M059J (cell line): Measurements from ENCODE around the gene TFCP2L1. TPM values are rescaled to one million over a fixed set of nuclear protein-coding genes. Genes with fewer than 3 reads are reported as not detected.

Experiments
- DNase-seq: peaks from one replicate; pipeline ENCODE4 v3.0.0-alpha.2; 2012; ENCODE audit warnings: low read depth
- total RNA-seq: library from RNA; depleted of rRNA; stranded (reverse); fragments of >200 nt; shearing (Covaris generic); gene quantifications from 2 replicates; pipeline ENCODE4 v1.2.3, GENCODE V29; 2014

Gene TFCP2L1
- total RNA-seq, 1 experiment from 2014 or later: 0.12 TPM

GRCh38 chr2:121197369-121198091, 87.5 kb downstream of the TFCP2L1 start:
- DNase-seq: peak; percentile 81

DNA sequence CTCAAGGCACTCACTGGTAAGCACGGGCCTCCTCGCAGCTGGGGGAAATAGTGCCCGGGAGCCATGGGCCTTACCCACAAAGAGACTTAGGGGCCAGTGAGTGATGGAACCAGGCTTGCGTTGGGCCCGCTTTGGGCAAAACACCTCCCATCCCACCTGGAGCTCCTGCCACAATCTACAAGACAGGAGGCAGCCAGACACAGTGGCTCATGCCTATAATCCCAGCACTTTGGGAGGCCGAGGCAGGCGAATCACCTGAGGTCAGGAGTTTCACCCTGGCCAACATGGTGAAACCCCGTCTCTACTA, 88.2 kb downstream of the TFCP2L1 start:
- DNase-seq: no peak

- DNase-seq: no peak
These were observed 88.7 kb downstream of the TFCP2L1 start for GRCh38 chr2:121196132-121196848.

- DNase-seq: no peak
These were observed 90.0 kb downstream of the TFCP2L1 start for GRCh38 chr2:121195036-121195435.

- DNase-seq: no peak
These were observed 90.4 kb downstream of the TFCP2L1 start for GRCh38 chr2:121194626-121195025.

DNA sequence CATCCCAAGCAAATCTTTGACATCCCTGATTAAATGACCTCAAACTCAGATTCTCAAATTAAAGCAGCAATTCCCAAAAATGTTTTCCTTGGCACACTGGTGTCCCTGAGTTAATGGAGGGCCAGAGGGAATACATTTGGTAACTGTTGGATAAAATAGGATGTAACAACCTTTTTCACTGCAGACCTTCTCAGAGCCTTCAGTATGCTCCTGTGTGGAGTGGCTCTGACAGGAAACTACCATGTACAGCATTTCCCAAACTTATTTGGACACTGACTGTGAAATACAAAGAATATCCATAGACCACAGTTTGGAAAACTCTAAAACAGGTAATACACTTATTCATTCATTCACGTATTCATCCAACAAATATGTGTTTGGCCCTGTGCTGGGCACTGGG, 91.8 kb downstream of the TFCP2L1 start:
- no peak for DNase-seq

GRCh38 chr2:121192576-121192975, 92.4 kb downstream of the TFCP2L1 start:
- no peak for DNase-seq

DNA sequence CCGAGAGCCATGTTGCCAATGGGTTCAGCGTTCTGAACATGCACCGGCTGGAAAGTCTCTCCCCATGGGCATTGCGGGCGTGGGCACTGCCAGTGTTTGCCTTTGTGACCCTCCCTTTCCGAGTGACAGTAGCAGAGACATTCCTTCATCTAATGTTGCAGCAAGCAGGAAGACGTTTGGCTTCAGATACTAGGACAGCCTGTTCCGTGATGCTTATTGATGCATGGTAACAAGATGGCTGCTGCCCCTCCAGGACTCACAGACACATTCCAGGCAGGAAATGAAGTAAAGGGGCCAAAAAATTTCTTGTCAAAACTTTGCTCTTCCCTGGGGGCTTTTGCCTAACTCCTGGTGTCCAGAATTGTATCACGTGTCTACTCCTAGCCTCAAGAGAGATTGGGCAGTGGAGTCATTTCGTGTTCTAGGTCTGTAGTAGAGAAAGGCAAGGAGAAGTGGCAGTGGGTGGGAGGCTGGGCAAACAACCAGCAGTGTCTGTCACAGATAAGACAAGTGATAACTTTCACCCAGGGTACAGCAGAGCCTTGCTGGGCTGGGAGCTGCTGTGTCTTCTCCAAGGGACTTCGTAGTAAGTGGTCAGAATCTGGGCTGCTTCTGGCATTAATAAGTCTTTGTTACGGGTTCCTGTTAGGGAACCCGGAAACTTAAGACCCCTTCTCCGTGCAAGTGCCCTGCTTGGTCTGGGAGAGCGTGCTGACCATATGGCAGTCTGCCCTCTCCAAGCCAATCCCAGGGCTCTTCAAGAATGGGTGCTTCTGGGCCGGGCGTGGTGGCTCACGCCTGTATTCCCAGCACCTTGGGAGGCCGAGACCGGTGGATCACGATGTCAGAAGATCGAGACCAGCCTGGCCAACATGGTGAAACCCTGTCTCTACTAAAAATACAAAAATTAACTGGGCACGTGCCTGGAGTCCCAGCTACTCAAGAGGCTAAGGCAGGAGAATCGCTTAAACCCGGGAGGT, 93.5 kb downstream of the TFCP2L1 start:
- DNase-seq: no peak

GRCh38 chr2:121189661-121190381, 95.2 kb downstream of the TFCP2L1 start:
- no peak for DNase-seq

DNA sequence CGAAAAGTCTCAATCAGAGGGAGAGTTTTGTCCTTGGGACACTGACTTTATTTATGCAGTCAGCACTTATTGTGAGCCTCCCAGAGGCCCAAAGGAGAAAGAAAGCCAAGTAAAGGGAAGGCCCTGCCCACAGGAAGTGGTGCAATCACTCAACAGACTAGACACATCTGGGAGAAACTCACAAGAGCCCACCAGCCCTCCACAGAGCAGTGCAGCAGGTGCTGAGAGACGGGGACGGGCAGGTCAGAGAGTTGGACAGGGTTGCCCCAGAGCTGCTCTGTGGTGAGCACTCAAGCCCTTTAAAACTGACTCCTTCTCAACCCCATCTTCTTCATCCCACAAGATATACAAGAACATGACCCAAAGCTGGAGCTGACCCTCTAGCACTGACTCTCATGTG, 96.0 kb downstream of the TFCP2L1 start:
- no peak for DNase-seq

GRCh38 chr2:121187982-121188411, 97.0 kb downstream of the TFCP2L1 start:
- no peak for DNase-seq

DNA sequence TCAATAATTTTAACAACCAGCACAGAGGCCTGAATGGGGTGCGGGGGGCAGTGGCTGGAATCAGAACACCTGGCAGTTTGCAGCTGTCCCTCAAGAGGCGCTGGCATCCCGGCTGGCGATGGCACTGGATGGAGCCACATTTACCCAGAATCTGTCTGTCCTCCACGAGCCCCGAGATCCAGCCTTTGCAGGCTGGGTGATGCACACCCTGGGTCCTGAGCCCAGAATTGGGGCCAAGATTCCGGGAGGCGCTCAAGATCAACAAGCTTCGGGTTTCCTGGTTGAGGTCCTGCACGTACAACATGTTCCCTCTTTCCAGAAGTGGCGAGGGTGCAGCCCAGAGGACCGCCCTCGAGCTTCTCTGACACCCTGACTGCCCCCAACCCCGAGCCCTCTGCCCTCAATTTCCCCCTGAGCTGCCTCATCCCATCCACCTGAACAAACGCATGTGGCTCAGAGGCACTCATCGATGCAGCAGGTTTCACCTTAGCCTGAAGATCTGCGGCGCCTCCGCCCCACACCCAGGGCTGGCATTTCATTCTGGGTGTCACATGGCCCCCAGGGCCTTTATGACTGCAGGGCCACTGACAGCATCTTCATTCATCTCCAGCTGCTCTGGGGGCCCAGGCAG, 97.5 kb downstream of the TFCP2L1 start:
- DNase-seq: no peak

GRCh38 chr2:121186261-121186660, 98.7 kb downstream of the TFCP2L1 start:
- no peak for DNase-seq

GRCh38 chr2:121185571-121186074, 99.4 kb downstream of the TFCP2L1 start:
- peak; percentile 71 for DNase-seq

DNA sequence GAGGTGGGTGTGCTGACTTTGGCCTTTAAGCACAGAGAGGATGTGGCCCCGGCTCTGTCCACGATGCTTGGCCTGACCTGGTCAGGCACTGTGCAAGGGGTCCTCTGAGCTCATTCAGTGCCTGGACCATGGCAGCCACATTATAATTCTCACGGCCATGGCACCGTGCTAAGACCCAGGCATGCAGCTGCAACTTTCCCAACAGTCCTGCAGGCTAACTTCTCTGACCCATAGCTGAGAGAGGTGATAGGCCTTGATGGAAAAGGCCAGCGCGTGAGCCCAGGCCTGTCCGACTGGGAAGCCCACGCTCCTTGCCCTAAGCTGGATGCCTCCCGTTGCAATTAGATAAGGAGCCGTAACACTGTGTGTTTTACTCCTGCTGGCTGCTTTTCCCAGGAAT, 99.9 kb downstream of the TFCP2L1 start:
- no peak for DNase-seq

DNA sequence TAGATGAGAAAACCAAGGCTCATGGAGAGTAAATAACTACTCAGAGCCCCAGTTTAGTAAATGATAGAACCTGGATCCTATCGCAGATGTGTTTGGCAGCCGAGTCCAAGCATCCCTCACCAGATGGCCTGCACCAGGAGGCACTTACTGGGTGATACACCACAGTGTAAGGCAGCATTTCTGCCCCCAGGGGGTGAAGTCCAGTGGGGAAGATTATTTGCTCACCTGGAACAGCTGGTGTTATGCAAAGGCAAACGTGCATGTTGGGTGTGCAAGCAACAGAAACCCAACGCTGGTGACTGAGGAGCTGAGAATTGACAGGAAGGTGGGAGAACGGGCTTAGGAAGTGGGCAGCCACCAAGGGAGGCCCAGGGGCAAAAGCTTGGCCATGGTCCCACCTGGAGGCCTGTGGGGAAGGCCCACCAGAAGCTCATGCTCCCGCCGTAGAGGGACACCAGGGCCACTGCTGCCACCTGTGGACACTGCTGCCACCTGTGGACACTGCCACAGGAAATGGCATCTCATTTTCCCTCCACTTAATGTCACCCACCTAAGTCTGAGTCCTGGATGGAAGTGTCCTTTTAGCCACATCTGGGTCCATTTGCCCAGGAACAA, 100.6 kb downstream of the TFCP2L1 start:
- no peak for DNase-seq

DNA sequence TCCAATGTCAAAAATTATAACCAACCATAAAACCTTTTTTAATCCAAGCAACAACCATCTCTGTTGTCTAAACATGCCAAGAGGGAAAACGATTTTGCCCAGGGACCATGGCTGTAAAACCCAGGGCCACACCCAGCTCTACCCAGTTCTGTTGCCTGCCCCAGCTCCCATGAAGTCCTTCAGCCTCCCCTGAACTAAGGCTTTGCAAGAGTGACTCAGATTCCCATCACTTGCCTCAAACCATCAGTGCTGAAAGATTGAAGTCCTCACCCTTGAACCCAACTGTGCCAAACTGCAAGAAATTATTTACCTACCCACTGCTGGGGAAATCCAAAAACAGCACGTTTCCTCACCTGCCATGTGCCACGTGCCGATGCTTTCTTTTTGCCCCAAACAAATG, 102.5 kb downstream of the TFCP2L1 start:
- no peak for DNase-seq

DNA sequence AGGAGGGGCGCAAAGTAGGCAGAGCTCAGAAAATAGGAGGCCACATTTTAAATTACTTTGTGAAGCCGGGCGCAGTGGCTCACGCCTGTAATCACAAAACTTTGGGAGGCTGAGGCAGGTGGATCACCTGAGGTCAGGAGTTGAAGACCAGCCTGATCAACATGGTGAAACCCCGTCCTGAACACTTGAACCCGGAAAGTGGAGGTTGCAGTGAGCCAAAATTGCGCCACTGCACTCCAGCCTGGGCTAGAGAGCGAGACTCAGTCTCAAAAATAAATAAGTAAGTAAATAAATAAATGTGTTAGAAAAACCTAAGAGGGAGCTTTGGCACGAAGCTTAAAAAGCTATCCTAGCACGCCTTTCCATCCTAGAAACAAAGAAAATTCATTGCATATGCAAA, 105.5 kb downstream of the TFCP2L1 start:
- no peak for DNase-seq

DNA sequence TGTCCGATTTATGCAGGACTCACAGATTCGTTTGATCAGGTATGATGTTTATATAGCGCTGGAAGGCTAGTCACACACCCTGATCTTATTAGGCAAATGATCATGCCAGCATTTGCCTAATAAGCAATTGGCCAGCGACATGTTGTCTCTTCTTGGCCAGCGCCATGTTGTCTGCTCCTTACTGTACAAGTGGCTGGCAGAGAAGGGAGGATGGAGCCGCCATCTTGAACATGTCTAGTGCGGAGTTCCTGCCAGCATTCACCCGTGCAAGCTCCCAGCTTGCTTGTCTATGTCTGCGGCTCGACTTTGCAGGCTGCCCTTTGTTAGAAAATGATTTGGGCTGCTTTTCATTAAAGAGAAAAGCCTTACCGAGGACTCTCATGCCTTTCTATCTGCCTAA, 106.3 kb downstream of the TFCP2L1 start:
- no peak for DNase-seq

DNA sequence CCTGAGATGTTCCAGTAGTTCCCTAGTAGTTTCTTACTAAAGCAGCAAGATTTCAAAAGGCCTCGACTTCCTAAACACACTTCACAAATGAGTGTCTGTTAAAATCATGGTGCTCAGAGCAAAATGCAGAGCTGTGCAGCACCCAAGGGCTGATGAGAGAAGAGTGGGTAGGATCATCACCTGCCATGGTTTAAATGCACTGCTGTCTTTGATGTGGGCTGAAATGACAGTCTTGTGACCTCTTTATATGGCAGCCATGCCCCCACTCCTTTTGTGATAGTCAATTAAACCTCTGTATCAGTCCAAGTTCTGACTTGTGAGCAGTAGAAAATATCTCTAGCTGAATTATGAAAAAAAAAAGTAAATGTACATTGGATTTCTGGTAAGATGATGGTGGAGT, 107.1 kb downstream of the TFCP2L1 start:
- no peak for DNase-seq

- no peak for DNase-seq
These were observed 109.7 kb downstream of the TFCP2L1 start for GRCh38 chr2:121175326-121175725.
